ENCODE data around the gene KDM4D.
"Not testable (repeated sequence)": the region's sequence is repeated elsewhere in the genome, so short reads cannot be mapped to it uniquely, and the experiment has no call there.

KDM4D gene

GRCh38 chr11:94954753-94955152, 18.8 kb upstream of the KDM4D start:
- no peak for DNase-seq (ENCODE audit: low read depth, low spot score)
- H3K27ac ChIP-seq = no peak overlapping the region

DNA sequence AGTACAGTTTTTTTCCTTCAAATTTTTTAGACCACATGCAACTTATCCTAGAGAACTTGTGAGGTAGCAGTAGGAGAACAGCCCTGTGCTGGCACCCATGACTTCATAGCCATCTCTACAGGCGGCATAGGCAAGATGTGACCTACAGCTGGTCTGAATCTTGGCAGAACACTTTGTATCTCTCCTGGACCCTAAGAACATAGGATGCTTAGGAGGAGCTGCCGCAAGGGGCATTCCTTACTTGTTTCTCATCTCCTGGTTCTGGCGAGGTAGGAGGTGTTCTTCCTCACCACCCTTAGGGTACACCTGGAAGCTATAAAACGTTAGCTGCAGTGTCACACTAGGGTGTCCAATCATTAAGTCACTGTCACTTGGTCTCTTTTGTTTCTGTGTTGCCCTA, 16.5 kb upstream of the KDM4D start:
- DNase-seq (ENCODE audit: low read depth, low spot score) = no peak
- no peak overlapping the region for H3K27ac ChIP-seq

DNA sequence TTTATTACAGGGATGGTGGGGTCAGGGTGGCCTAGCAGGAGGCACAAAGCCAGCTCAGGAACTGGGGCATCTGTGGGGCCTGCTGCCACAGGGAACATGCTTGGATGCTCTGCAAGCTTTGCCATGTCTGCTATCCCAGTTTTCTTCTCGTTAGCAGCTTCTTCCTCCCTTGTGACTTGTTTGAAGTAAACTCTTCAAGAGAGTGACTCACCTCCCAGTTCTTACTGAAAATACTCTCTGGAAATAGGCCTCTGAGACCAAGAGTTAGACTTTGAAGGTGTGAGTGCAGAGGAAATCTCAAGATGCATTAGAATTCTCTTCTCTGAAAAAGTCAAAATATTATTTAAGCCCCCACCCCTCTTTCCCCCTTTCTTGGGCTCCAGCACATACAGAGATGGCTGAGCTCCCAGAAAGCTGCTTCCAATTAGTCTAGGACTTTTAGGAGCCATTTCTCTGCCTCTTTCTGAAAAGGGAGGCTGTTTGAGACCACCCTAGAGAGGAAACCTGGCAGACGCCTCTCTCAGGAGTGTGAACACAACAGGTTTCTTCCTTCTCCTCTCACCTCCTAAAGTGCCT, 15.3 kb upstream of the KDM4D start:
- no peak overlapping the region for H3K27ac ChIP-seq
- DNase-seq (ENCODE audit: low read depth, low spot score) = no peak

DNA sequence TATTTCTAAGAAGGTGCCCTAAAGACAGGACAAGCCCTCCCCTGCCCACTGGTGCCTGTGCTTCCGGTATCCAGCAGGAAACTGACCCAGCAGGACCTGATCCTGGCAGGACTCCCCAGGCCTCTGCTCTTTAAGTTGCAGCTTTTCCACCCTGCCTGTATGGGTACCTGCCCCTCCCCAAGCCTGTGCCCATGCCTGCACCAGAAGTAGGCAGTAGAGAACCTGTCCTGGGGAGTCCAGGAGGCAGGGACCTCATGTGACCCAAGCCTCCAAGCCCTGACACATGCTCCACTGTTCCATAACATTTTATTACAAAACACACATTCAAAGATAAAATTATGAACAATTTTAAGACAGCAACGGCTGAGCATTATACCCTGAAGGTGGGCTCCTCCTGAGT, 14.3 kb upstream of the KDM4D start:
- no peak overlapping the region for H3K27ac ChIP-seq
- DNase-seq (ENCODE audit: low read depth, low spot score) = no peak

- H3K27ac ChIP-seq = no peak overlapping the region
- DNase-seq (ENCODE audit: low read depth, low spot score) = no peak
These were observed 13.0 kb upstream of the KDM4D start for GRCh38 chr11:94960488-94960887.

- H3K27ac ChIP-seq = no peak overlapping the region
- no peak for DNase-seq (ENCODE audit: low read depth, low spot score)
These were observed 12.3 kb upstream of the KDM4D start for GRCh38 chr11:94961255-94961654.

GRCh38 chr11:94964934-94965333, 8.6 kb upstream of the KDM4D start:
- H3K27ac ChIP-seq = no peak overlapping the region
- DNase-seq (ENCODE audit: low read depth, low spot score) = no peak

- no peak for DNase-seq (ENCODE audit: low read depth, low spot score)
- H3K27ac ChIP-seq = no peak overlapping the region
These were observed 5.1 kb upstream of the KDM4D start for GRCh38 chr11:94968334-94968958.

- no peak overlapping the region for H3K27ac ChIP-seq
- DNase-seq (ENCODE audit: low read depth, low spot score) = no peak
These were observed 810 bp upstream of the KDM4D start for GRCh38 chr11:94972700-94973098.

DNA sequence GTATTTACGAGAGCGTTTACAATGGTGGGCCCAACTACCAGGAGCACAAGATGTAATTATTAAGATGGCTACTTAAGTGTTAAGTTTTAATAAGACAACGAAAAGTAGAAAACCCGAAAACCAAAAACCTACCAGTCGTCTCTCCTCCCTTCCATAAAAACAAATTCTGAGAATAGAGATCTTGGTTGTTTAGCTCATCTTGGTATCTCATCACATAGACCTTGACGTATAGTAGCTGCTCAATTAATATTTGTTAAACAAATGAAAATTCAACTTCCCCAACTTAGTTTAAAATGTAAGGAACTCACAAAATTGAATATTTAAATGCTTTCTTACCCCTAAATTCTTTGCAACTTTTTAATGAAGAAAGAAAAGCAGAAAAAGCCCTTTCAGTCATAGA, 669 bp downstream of the KDM4D start:
- DNase-seq (ENCODE audit: low read depth, low spot score) = no peak
- no peak overlapping the region for H3K27ac ChIP-seq

DNA sequence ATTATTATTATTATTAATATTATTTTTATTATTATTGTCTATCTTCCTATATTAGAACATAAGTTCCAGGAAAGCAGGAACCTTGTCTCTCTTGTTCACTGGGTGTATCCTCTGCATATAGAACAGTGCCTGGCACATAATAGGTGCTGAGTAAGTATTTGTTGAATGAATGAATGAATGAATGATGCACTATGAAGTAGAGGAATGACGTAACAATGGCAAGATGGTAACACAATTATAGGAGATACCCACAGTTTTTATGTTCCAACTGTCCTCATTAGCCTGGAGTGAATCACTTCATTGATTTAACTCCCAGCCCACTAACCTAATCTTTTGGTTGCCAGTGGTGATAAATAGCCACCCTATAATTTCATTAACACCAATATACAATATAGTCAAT, 2.1 kb downstream of the KDM4D start:
- DNase-seq (ENCODE audit: low read depth, low spot score) = no peak
- no peak overlapping the region for H3K27ac ChIP-seq

DNA sequence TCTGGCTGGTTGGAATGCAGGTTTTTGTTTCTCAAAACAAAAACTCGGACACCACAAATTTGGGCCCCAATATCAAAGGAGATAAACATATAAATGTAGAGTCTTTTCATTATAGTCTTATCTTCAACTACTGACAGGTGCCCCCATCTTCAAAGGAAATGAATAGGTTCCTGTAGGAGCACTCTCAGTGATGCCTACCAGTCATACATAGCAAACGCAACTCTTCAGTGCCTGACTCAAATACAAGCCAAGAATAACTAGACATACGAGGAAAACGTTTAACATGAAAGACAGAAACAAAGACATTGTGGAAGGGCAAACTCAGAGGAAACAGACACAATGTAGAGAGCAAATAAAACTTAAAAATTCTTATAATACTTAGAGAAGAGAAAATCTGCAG, 13.9 kb downstream of the KDM4D start:
- no peak overlapping the region for H3K27ac ChIP-seq
- no peak for DNase-seq (ENCODE audit: low read depth, low spot score)

DNA sequence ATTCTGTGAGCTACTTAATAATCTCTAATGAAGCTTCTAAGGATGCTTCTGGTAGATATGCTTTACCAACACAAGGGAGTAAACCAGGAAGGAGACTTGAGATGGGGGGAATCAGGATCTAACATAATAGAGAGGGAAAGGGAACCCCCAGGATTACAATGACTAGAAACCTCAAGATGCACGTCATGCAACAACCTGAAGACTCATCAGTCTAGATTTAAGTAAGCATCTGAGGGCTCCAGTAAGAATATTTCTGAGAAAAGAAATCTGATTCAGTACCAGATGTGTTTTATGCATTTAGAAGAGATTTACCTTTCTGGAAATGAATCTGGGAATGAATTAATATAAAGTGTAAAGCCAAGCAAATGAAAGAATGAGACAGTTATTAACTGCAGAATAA, 15.2 kb downstream of the KDM4D start:
- no peak for DNase-seq (ENCODE audit: low read depth, low spot score)
- H3K27ac ChIP-seq = no peak overlapping the region

GRCh38 chr11:94993400-94993943, 20.0 kb downstream of the KDM4D start:
- no peak for DNase-seq (ENCODE audit: low read depth, low spot score)
- no peak overlapping the region for H3K27ac ChIP-seq

- H3K27ac ChIP-seq = no peak overlapping the region
- no peak for DNase-seq (ENCODE audit: low read depth, low spot score)
These were observed 23.9 kb downstream of the KDM4D start for GRCh38 chr11:94997437-94997836.

DNA sequence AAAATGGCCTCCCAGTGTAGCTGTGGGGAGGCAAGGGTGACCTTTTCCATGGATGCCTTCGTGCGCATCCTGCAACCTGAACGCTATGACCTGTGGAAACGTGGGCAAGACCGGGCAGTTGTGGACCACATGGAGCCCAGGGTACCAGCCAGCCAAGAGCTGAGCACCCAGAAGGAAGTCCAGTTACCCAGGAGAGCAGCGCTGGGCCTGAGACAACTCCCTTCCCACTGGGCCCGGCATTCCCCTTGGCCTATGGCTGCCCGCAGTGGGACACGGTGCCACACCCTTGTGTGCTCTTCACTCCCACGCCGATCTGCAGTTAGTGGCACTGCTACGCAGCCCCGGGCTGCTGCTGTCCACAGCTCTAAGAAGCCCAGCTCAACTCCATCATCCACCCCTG, 24.8 kb downstream of the KDM4D start:
- DNase-seq (ENCODE audit: low read depth, low spot score) = no peak
- no peak overlapping the region for H3K27ac ChIP-seq

GRCh38 chr11:95003716-95004115, 30.2 kb downstream of the KDM4D start:
- no peak overlapping the region for H3K27ac ChIP-seq
- no peak for DNase-seq (ENCODE audit: low read depth, low spot score)

DNA sequence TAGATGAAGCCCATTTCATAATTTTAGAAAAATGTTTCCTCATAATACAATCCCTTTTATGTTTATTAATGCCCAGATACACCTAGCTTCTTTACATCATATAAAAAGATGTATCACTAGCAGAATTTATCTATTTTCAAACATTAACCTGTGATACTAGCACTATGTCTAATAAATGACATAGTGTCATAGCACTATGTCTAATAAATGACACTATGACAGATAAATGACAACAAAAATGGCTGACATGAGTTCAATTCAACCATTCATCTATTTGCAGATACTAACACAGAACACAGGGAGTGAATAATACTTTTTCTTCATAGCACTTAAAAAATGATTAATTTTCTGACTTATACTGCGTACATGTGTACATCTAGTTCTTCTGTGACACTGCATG, 32.1 kb downstream of the KDM4D start:
- DNase-seq (ENCODE audit: low read depth, low spot score) = no peak

DNA sequence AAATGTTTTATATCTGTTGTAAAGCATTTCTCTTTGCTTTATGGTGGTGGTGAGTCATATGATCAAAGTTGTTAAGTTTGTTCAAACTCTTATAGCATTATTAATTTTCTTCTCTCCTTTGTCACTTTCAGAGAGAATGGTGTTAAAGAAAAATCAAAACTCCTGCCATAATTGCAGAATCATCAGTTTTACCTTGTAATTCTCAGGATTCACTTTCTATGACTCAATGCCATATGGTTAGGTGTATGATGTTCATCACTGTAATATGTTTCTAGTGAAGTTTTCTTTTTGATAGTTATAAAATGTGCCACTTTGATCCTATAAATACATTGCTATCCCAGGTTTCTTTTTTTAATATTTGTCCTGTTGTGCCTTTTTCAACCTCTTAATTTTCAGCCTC, 37.9 kb downstream of the KDM4D start:
- no peak for DNase-seq (ENCODE audit: low read depth, low spot score)
- H3K27ac ChIP-seq = no peak overlapping the region

More for the DNA sequence above, 32.1 kb downstream of the KDM4D start:
- no peak overlapping the region for H3K27ac ChIP-seq

GRCh38 chr11:95014184-95014821, 40.8 kb downstream of the KDM4D start:
- DNase-seq (ENCODE audit: low read depth, low spot score) = no peak
- H3K27ac ChIP-seq = no peak overlapping the region

- H3K27ac ChIP-seq = peak overlapping the region; percentile 15
- DNase-seq (ENCODE audit: low read depth, low spot score) = no peak
These were observed 42.6 kb downstream of the KDM4D start for GRCh38 chr11:95016139-95016538.

DNA sequence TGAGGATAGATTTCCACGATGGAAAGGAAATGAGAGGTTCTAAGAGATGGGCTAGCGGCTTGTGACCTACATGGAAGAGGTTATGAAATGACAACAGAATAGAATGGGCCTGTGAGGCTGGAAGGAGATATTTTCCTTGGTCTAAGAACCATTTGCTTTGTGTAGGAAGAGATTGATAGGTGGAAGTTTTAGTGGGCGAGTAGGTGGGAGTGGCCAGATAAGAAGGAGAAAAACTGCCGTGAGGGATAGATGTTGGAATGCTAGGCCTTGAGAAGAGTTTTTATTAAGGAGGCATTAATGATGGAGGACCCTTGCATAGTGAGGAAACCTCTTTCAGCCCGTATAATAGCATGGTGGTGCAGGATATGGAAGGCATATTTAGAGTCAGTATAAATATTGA, 48.0 kb downstream of the KDM4D start:
- not testable (repeated sequence) for DNase-seq (ENCODE audit: low read depth, low spot score); H3K27ac ChIP-seq

Measured in epithelial cell of prostate (primary cell).